GM18861 (cell line): Measurements from ENCODE around the gene SIGMAR1.

Experiments
- ATAC-seq: cut with Tn5 transposase; IDR thresholded peaks from one replicate; pipeline ENCODE4 v1.9.1; 2021; ENCODE audit not compliant: unreplicated experiment

The SIGMAR1 gene

GRCh38 chr9:34633166-34633565 lies 4.4 kb downstream of the SIGMAR1 start:
- no peak for ATAC-seq

GRCh38 chr9:34630402-34631154 lies 7.0 kb downstream of the SIGMAR1 start:
- ATAC-seq: no peak

GRCh38 chr9:34629491-34629808 lies 8.1 kb downstream of the SIGMAR1 start:
- no peak for ATAC-seq

GRCh38 chr9:34628656-34629490 lies 8.7 kb downstream of the SIGMAR1 start, which contains the start of gene ARID3C:
Gene ARID3C, minus strand, starts transcription at chr9:34629066. Its CDS starts 1,052 bp downstream, at chr9:34628014.
- ATAC-seq: no peak

GRCh38 chr9:34627716-34628655 lies 9.6 kb downstream of the SIGMAR1 start:
- ATAC-seq: no peak

GRCh38 chr9:34625186-34625486 lies 12.5 kb downstream of the SIGMAR1 start:
- no peak for ATAC-seq

- no peak for ATAC-seq
These were observed 13.0 kb downstream of the SIGMAR1 start for GRCh38 chr9:34624475-34625185.

- ATAC-seq: no peak
These were observed 14.0 kb downstream of the SIGMAR1 start for GRCh38 chr9:34623374-34624235.

- peak; percentile 96 for ATAC-seq
These were observed 17.3 kb downstream of the SIGMAR1 start, which contains the start of gene DCTN3 for GRCh38 chr9:34620061-34620994. Gene DCTN3, minus strand, starts transcription at chr9:34620495. Its CDS starts 31 bp downstream, at chr9:34620464.

GRCh38 chr9:34615132-34615531 lies 22.5 kb downstream of the SIGMAR1 start:
- no peak for ATAC-seq

- no peak for ATAC-seq
These were observed 24.7 kb downstream of the SIGMAR1 start for GRCh38 chr9:34612788-34613390.

- peak; percentile 73 for ATAC-seq
These were observed 25.5 kb downstream of the SIGMAR1 start, which contains the start of gene RPP25L for GRCh38 chr9:34611811-34612787. Gene RPP25L, minus strand, starts transcription at chr9:34612097. Its CDS starts 801 bp downstream, at chr9:34611296.

- no peak for ATAC-seq
These were observed 26.3 kb downstream of the SIGMAR1 start for GRCh38 chr9:34611251-34611810.

GRCh38 chr9:34610434-34611206 lies 27.0 kb downstream of the SIGMAR1 start:
- no peak for ATAC-seq

- ATAC-seq: no peak
These were observed 30.3 kb downstream of the SIGMAR1 start for GRCh38 chr9:34607331-34607730.

- ATAC-seq: no peak
These were observed 30.7 kb downstream of the SIGMAR1 start for GRCh38 chr9:34606905-34607304.
